GM19397 (cell line): ENCODE measurements around the gene TRIM41.

ENCODE experiments used
- ATAC-seq: cut with Tn5 transposase; IDR thresholded peaks from one replicate; pipeline ENCODE4 v1.9.1; 2021; ENCODE audit warnings: mild to moderate bottlenecking, moderate library complexity; ENCODE audit not compliant: unreplicated experiment

The TRIM41 gene

GRCh38 chr5:181192337-181193046 is 30.6 kb upstream of the TRIM41 start:
- ATAC-seq = no peak

- ATAC-seq = no peak
Observed at GRCh38 chr5:181193656-181194055, 29.4 kb upstream of the TRIM41 start.

- ATAC-seq = no peak
Observed at GRCh38 chr5:181194489-181195248, 28.4 kb upstream of the TRIM41 start.

- no peak for ATAC-seq
Observed at GRCh38 chr5:181195249-181195761, 27.8 kb upstream of the TRIM41 start.

GRCh38 chr5:181197326-181197951 is 25.6 kb upstream of the TRIM41 start:
- no peak for ATAC-seq

- ATAC-seq = no peak
Observed at GRCh38 chr5:181198106-181198685, 24.9 kb upstream of the TRIM41 start.

- ATAC-seq = no peak
Observed at GRCh38 chr5:181198905-181199519, 24.1 kb upstream of the TRIM41 start.

- no peak for ATAC-seq
Observed at GRCh38 chr5:181199881-181200638, 23.0 kb upstream of the TRIM41 start.

GRCh38 chr5:181200816-181201215 is 22.3 kb upstream of the TRIM41 start:
- no peak for ATAC-seq

- no peak for ATAC-seq
Observed at GRCh38 chr5:181203093-181203711, 19.9 kb upstream of the TRIM41 start.

- no peak for ATAC-seq
Observed at GRCh38 chr5:181203777-181204112, 19.3 kb upstream of the TRIM41 start.

- no peak for ATAC-seq
Observed at GRCh38 chr5:181204113-181204825, 18.8 kb upstream of the TRIM41 start.

GRCh38 chr5:181204826-181205760 is 18.0 kb upstream of the TRIM41 start, which contains the start of gene TRIM7:
TSS of gene TRIM7 (minus strand) at chr5:181205196. CDS start at chr5:181205110, 86 bp downstream.
- ATAC-seq = no peak

- ATAC-seq = no peak
Observed at GRCh38 chr5:181205761-181206649, 17.1 kb upstream of the TRIM41 start.

- no peak for ATAC-seq
Observed at GRCh38 chr5:181207214-181207959, 15.7 kb upstream of the TRIM41 start.

GRCh38 chr5:181207960-181208253 is 15.2 kb upstream of the TRIM41 start:
- ATAC-seq = no peak
